Stomach (tissue), 9 donors: ENCODE data around the gene THSD4. TPM values are rescaled to one million over a fixed set of nuclear protein-coding genes. Genes with fewer than 3 reads are reported as not detected.

Experiments
- DNase-seq, 2 donors: peaks; one replicate each; pipeline versions ENCODE4 v3.0.0 to v3.0.0-alpha.2; 2013 to 2019
- H3K27ac ChIP-seq, 5 donors: fragments of 200-600 bp in 4 of 5; sonication (generic) in 4 of 5; one replicate each; pipeline ENCODE4 v1.5.1; 2013 to 2019; ENCODE audit warnings: mild to moderate bottlenecking in 1 of 5, moderate library complexity in 1 of 5
- H3K27me3 ChIP-seq, 3 donors: fragments of 200-600 bp; sonication (generic); one replicate each; pipeline ENCODE4 v1.5.1; 2017 to 2019; ENCODE audit warnings: mixed run types in 1 of 3
- H3K36me3 ChIP-seq, 4 donors: fragments of 200-600 bp; sonication (generic); 1 replicate in 3 of 4; 2 replicates in 1 of 4; pipeline ENCODE4 v1.5.1; 2016 to 2019
- H3K4me1 ChIP-seq, 4 donors: fragments of 200-600 bp; sonication (generic); one replicate each; pipeline ENCODE4 v1.5.1; 2016 to 2019
- H3K4me3 ChIP-seq, 4 donors: fragments of 200-600 bp; sonication (generic) in 3 of 4; one replicate each; pipeline ENCODE4 v1.5.1; 2016 to 2019; ENCODE audit warnings: mild to moderate bottlenecking in 1 of 4
- H3K9me3 ChIP-seq, 4 donors: fragments of 200-600 bp; sonication (generic); one replicate each; pipeline ENCODE4 v1.5.1; 2016 to 2019
- EP300 ChIP-seq: sonication (generic); formaldehyde crosslinking; IDR thresholded peaks from one replicate; pipeline ENCODE4 v1.6.1; 2017; ENCODE audit warnings: antibody characterized with exemption
- POLR2A ChIP-seq, 4 donors: fragments of 450-650 bp; IDR thresholded peaks; one replicate each; pipeline ENCODE4 v1.6.1; 2016; ENCODE audit warnings: antibody characterized with exemption in 4 of 4, control low read depth in 2 of 4, mild to moderate bottlenecking in 1 of 4, moderate library complexity in 1 of 4
- POLR2AphosphoS5 ChIP-seq, 3 donors: sonication (generic); formaldehyde crosslinking; IDR thresholded peaks; one replicate each; pipeline ENCODE4 v1.6.1; 2016; ENCODE audit warnings: antibody characterized with exemption in 3 of 3
- WGBS, 5 donors: extraction: QIAGEN DNeasy Blood & Tissue Kit in 3 of 5; methylation state at CpG; one replicate each; pipeline versions ENCODE4 v1.1.5 to v1.1.7; 2013 to 2018; 5-methylcytosine and 5-hydroxymethylcytosine counted together
- intact Hi-C: fragments of 100-400 bp; cut with DNase I; formaldehyde crosslinking; loops from one replicate; pipeline ENCODE4 v1.15.1; 2023; ENCODE audit warnings: low total_unique reads
- polyA plus RNA-seq, 3 donors: library from polyadenylated mRNA; stranded (reverse); fragments of 200-250 nt; gene quantifications; one replicate each; pipeline ENCODE4 v1.2.3, GENCODE V29; 2013
- total RNA-seq, 5 donors: library from RNA; depleted of rRNA; stranded (reverse); fragments of >200 nt; gene quantifications; one replicate each; pipeline versions ENCODE4 v1.1.0 to v1.2.3, GENCODE V29; 2014 to 2016
- TF ChIP-seq, protein P1 (sequence below), 7 experiments: fragments of 450-650 bp in 4 of 7; fragments of 200-600 bp in 3 of 7; sonication (generic) in 3 of 7; IDR thresholded peaks; one replicate each; pipeline ENCODE4 v1.5.1; 2016 to 2019; ENCODE audit warnings: antibody characterized with exemption in 7 of 7, control low read depth in 2 of 7, mild to moderate bottlenecking in 1 of 7
- donor health status: healthy with polysubstance abuse.
- donor health status: Bipolar disorder and iron deficiency.
- donor health status: healthy.

Gene THSD4
- total and polyA plus RNA-seq, 8 donors: 1.8 to 79.4 (median 22.0) TPM

DNA sequence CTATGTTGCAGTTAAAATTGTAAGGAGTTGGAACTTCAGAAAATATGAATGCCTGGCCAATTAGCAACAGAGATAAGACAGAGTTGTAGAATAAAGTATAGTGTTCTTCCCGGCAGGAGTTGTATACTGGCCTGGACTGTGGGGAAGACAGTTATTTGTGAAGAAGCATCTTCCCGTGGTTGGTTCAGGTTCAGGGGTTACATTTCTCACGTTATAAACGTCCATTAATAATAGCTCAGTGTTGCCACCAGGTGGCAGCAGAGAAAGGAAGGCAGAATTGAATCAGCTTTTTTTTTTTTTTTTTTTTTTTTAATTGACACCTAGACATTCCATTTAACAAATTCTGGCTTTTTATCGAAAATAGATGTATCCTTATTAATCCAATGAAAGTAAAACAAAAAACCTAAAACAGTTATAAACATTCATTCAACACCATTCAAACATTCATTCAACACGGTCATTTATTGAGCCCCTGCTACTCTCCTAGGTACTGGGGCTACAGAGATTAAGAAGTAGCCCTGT, 628.7 kb downstream of the THSD4 start:
- Histone ChIP-seq H3K27ac (no peak overlapping the region), H3K27me3 (no peaks in the 10 kb centered on the region), H3K4me1 (peaks cover 0 to 23% (median 2%) of the 10 kb centered on the region in 4 donors), H3K9me3 (no peaks in the 10 kb centered on the region), H3K4me3 (no peak overlapping the region), H3K36me3 (peaks cover 0 to 15% (median 6%) of the 10 kb centered on the region in 4 donors)
- no peak for TF ChIP-seq POLR2A (IDR thresholded peaks at IDR 0.05)
- TF ChIP-seq, protein P1, sequence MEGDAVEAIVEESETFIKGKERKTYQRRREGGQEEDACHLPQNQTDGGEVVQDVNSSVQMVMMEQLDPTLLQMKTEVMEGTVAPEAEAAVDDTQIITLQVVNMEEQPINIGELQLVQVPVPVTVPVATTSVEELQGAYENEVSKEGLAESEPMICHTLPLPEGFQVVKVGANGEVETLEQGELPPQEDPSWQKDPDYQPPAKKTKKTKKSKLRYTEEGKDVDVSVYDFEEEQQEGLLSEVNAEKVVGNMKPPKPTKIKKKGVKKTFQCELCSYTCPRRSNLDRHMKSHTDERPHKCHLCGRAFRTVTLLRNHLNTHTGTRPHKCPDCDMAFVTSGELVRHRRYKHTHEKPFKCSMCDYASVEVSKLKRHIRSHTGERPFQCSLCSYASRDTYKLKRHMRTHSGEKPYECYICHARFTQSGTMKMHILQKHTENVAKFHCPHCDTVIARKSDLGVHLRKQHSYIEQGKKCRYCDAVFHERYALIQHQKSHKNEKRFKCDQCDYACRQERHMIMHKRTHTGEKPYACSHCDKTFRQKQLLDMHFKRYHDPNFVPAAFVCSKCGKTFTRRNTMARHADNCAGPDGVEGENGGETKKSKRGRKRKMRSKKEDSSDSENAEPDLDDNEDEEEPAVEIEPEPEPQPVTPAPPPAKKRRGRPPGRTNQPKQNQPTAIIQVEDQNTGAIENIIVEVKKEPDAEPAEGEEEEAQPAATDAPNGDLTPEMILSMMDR (IDR thresholded peaks at IDR 0.05): peak in 5 of 7 experiments; percentile 49 to 80 (median 73)
- DNase-seq: peak; percentile 73 to 83
- WGBS, 5 donors: 18 to 21% (median 19%) methylated on average over 6 of the region's 6 CpGs
- intact Hi-C loops: loop anchor here (10.0 kb wide), 1 partner anchor 61 kb away; no protein-coding TSS in a partner anchor

- H3K27me3 ChIP-seq: no peaks in the 10 kb centered on the region
- H3K36me3 ChIP-seq: peaks cover 0 to 29% (median 14%) of the 10 kb centered on the region in 4 donors
- intact Hi-C loops: loop anchor here (10.0 kb wide), 1 partner anchor 58 kb away; no protein-coding TSS in a partner anchor
- H3K27ac ChIP-seq: no peak overlapping the region
- DNase-seq: no peak
- no peaks in the 10 kb centered on the region for H3K9me3 ChIP-seq
- no peak for TF ChIP-seq EP300
- no peak for TF ChIP-seq POLR2A (IDR thresholded peaks at IDR 0.05)
- peaks cover 0 to 14% (median 2%) of the 10 kb centered on the region in 4 donors for H3K4me1 ChIP-seq
- 91 to 95% (median 94%) methylated on average over 14 to 17 of the region's 17 CpGs for WGBS, 5 donors
- H3K4me3 ChIP-seq: no peak overlapping the region
These were observed 631.4 kb downstream of the THSD4 start for GRCh38 chr15:71746719-71747118.

- H3K4me3 ChIP-seq: no peak overlapping the region
- H3K36me3 ChIP-seq: peaks cover 0 to 29% (median 14%) of the 10 kb centered on the region in 4 donors
- H3K27ac ChIP-seq: no peak overlapping the region
- peaks cover 0 to 14% (median 2%) of the 10 kb centered on the region in 4 donors for H3K4me1 ChIP-seq
- H3K27me3 ChIP-seq: no peaks in the 10 kb centered on the region
- H3K9me3 ChIP-seq: no peaks in the 10 kb centered on the region
- intact Hi-C loops: loop anchor here (10.0 kb wide), 1 partner anchor 57 kb away; no protein-coding TSS in a partner anchor
- 68 to 72% (median 71%) methylated on average over 12 of the region's 12 CpGs for WGBS, 5 donors
- no peak for DNase-seq
- peak in 2 of 3 donors; percentile 13 to 21 for TF ChIP-seq POLR2AphosphoS5 (IDR thresholded peaks at IDR 0.05)
- no peak for TF ChIP-seq EP300
These were observed 632.1 kb downstream of the THSD4 start for GRCh38 chr15:71747128-71748083.

- DNase-seq: no peak
- WGBS, 5 donors: 88 to 96% (median 92%) methylated on average over 15 to 16 of the region's 16 CpGs
- Histone ChIP-seq H3K27me3 (no peaks in the 10 kb centered on the region), H3K4me1 (peaks cover 0 to 18% (median under 1%) of the 10 kb centered on the region in 4 donors), H3K36me3 (peaks cover 0 to 29% (median 14%) of the 10 kb centered on the region in 4 donors), H3K9me3 (no peaks in the 10 kb centered on the region), H3K4me3 (no peak overlapping the region), H3K27ac (no peak overlapping the region)
- TF ChIP-seq, protein P1 (IDR thresholded peaks at IDR 0.05): no peak
- TF ChIP-seq POLR2A (IDR thresholded peaks at IDR 0.05): no peak
- TF ChIP-seq POLR2AphosphoS5 (IDR thresholded peaks at IDR 0.05): no peak
- TF ChIP-seq EP300: no peak
- intact Hi-C loops: loop anchor here (10.0 kb wide), 1 partner anchor 56 kb away; no protein-coding TSS in a partner anchor
These were observed 633.0 kb downstream of the THSD4 start for GRCh38 chr15:71748293-71748718.

DNA sequence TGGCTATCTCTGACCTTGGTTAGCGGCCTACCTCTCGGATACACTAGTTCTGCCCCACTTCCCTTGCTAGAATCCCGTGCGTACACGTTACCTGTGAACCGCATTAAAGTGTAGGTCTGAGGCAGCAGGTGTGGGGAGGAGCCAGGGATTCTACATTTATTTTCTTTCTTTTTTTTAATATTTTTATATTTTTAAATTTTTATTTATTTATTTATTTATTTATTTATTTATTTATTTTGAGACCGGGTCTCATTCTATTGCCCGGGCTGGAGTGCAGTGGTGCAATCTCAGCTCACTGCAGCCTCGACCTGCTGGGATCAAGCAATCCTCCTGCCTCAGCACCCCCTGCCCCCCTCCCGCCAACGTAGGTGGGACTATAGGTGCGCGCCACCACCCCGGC, 634.2 kb downstream of the THSD4 start:
- H3K4me1 ChIP-seq: peaks cover 0 to 20% (median 0%) of the 10 kb centered on the region in 4 donors
- TF ChIP-seq, protein P1 (IDR thresholded peaks at IDR 0.05): no peak
- TF ChIP-seq EP300 (no peak), POLR2A (IDR thresholded peaks at IDR 0.05) (no peak), POLR2AphosphoS5 (IDR thresholded peaks at IDR 0.05) (no peak)
- WGBS, 5 donors: 94 to 97% (median 96%) methylated on average over 14 of the region's 14 CpGs
- H3K27me3 ChIP-seq: no peaks in the 10 kb centered on the region
- H3K36me3 ChIP-seq: peaks cover 0 to 29% (median 14%) of the 10 kb centered on the region in 4 donors
- intact Hi-C loops: loop anchor here (10.0 kb wide), 1 partner anchor 55 kb away; no protein-coding TSS in a partner anchor
- H3K9me3 ChIP-seq: no peaks in the 10 kb centered on the region
- H3K4me3 ChIP-seq: no peak overlapping the region
- DNase-seq: no peak
- H3K27ac ChIP-seq: no peak overlapping the region
